HG02981 (cell line): ENCODE data around the gene RGL4.
"Not testable (repeated sequence)": the region's sequence is repeated elsewhere in the genome, so short reads cannot be mapped to it uniquely, and the experiment has no call there.

Experiments
- ATAC-seq: cut with Tn5 transposase; IDR thresholded peaks from one replicate; pipeline ENCODE4 v1.9.1; 2021; ENCODE audit warnings: mild to moderate bottlenecking, moderate library complexity; ENCODE audit not compliant: unreplicated experiment

Gene RGL4, protein sequence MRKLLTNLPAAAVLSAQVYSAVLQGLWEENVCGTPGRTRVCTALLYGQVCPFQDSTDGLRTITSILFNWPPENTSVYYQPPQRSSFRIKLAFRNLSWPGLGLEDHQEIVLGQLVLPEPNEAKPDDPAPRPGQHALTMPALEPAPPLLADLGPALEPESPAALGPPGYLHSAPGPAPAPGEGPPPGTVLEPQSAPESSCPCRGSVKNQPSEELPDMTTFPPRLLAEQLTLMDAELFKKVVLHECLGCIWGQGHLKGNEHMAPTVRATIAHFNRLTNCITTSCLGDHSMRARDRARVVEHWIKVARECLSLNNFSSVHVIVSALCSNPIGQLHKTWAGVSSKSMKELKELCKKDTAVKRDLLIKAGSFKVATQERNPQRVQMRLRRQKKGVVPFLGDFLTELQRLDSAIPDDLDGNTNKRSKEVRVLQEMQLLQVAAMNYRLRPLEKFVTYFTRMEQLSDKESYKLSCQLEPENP

GRCh38 chr22:23690713-23691112 is at the start of gene RGL4:
TSS of gene RGL4 (plus strand) at chr22:23691013. CDS start at chr22:23692031, 1,018 bp downstream.
- no peak for ATAC-seq

- not testable (repeated sequence) for ATAC-seq
Observed at GRCh38 chr22:23646526-23646925, 44.3 kb upstream of the RGL4 start.

DNA sequence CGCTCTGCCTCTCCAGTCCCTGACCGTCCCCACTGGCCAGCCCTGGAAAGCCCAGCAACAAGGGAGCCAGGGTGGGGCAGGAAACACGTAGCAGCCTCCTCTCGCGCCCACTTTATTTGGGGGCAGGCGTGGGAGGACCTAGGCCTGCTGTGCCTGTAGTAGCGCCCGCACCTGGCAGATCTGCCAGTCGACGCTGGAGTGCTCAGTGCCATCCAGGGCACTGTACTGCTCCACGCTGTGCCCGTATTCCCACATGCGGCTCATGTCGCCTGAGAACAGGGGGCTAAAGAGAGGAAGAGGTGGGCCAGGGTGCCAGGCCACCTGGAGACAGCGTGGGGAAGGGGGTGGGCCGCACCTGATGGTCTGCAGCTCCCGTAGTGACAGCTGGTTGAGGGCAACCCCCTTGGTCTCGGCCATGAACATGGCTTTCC is 41.7 kb upstream of the RGL4 start:
- ATAC-seq, result no peak

GRCh38 chr22:23651676-23652075 is 39.1 kb upstream of the RGL4 start:
- no peak for ATAC-seq

DNA sequence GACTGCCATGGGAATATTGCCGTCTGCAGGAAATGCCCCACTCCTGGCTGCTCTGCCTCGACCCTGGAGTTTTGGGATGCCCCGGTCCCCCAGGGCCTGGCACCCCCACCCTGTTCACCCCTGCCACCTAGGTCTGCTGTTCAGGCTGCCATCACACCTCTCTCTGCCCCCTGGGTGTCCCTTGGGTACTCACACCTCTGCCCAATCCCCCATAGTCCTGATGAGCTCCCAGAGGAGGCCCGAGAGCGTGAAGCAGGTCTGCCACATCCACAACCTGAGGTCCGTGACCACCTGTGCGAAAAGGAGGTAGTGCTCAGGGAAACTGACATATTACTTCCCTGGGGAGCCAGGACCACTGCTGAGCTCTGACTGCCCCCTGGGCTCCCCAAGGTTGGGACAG is 38.5 kb upstream of the RGL4 start:
- ATAC-seq, result no peak

GRCh38 chr22:23652711-23653110 is 38.1 kb upstream of the RGL4 start:
- ATAC-seq, result no peak

- no peak for ATAC-seq
Observed at GRCh38 chr22:23655891-23656475, 34.8 kb upstream of the RGL4 start.

DNA sequence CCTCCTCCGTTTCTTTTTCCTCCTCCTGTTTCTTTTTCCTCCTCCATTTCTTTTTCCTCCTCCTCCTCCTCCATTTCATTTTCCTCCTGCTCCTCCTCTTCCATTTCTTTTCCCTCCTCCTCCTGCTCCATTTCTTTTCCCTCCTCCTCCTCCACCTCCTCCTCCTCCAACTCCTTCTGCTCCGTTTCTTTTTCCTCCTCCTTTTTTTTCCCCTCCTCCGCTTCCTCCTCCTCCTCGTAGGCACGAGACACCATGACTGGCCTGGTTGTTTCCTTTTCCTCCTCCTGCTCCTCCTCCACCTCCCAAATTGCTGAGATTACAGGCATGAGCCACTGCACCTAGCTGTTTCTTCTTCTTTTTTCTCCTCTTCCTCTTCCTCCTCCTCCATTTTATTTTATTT is 33.1 kb upstream of the RGL4 start:
- no peak for ATAC-seq

DNA sequence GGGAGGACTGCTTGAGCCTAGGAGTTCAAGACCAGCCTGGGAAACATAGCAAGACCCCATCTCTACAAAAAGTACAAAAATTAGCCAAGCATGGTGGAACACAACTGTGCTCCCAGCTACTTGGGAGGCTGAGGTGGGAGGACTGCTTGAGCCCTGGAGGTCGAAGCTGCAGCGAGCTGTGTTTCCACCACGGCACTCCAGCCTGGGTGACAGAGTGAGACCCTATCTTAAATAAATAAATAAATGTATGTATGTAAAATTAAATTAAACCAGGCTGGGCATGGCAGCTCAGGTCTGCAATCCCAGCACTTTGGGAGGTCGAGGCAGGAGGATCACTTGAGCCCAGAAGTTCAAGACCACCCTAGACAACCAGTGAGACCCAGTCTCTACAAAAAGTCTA is 30.4 kb upstream of the RGL4 start:
- not testable (repeated sequence) for ATAC-seq

GRCh38 chr22:23670378-23671295 is 20.2 kb upstream of the RGL4 start:
- no peak for ATAC-seq

- ATAC-seq, result not testable (repeated sequence)
Observed at GRCh38 chr22:23671387-23671786, 19.4 kb upstream of the RGL4 start.

GRCh38 chr22:23672307-23673049 is 18.3 kb upstream of the RGL4 start:
- not testable (repeated sequence) for ATAC-seq

DNA sequence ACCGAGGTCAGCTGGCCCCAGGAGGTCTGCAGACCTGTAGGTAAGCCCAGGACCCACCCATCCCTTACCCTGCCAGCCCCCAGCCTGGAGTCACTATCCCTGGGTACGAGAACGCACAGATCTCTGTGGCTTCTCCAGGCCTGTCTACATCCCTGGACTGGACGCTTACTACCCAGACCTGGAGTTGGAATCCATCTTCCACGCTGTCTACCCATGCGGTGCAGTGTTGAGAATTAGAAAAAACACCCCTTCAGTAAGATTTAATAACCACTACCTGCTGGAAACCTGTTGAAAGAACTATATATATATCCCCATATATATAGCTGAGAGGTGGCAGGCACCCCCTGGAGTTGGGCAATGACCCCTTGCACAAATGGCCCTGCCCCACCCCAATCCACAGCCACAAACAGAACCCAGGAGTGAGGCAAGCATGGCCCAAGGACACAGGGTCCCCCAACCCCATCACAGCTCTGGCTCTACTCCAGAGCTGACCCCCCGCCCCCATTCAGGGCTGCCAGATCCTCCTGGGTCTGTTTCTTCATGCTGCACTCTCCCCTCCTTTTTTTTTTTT is 17.7 kb upstream of the RGL4 start:
- ATAC-seq, result no peak

GRCh38 chr22:23673826-23674690 is 16.8 kb upstream of the RGL4 start:
- ATAC-seq, result no peak

DNA sequence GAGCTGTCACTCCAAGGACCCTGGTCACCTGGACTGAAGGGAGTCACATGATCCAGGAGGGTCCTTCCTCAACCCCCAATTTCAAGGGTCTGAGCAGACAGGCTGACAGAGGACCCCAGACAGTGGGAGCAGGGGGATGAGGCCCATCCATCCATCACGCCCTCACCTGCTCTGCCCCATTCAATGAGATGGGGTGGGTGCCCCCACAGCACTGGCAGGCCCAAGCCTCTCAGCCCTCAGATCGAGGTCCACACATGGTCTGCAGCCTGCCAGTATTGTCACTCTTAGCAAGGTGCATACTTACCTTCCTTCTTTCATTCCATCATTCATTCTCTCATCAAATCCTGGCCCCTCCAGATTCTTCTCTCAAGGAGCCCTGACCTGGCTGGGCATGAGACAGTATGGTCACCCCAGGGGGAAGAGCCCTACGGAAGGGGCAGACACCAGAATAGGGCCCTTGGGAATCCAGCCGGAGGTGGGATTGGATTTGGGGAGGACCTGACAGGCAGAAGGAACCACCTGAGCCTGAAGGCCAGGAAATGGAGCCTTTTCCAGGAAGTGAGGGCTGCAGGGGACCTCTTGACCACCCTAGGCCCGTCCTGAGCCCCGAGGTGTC is 15.8 kb upstream of the RGL4 start:
- not testable (repeated sequence) for ATAC-seq

DNA sequence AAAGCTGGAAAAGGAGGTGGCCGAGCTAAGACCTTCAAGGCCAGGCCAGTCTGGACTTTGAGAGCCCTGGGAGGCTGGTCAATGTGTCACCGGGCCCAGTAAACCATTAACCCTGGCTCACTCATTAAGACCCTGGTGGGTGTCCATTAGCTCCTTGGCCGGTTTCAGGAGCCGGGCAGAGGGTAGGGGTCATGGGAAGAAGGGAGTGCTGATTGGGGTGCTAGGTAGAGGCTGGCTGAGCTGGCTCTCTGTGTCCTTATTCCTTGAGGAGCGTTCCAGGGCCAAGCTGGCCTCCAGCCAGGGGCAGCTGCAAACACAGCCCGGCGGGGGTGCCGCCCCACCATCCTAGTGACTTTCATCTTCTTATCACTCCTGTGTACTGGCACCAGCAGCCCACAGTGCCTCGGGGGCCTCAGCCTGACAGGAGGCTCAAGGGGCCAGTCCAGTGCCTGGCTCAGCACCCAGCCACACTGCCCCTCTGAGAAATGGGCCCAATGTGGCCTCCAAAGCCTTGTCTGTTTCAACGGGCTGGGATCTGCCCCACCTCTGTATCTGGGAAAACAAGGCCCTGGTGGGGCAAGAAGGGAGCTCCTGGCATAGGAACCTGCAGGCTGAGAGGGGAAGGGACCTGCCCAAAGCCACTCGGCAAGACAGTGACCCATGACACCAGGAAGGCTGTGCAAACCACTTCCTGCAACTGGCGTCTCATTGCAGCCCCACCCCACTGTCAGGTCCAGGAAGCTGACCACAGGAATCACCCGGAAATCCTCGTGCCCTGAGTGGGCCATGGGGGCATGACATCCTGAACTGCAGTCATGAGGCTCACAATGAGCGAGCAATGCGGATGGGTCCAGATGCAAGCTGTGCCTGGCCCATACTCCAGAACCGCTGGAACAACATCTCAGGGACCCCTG is 15.1 kb upstream of the RGL4 start:
- no peak for ATAC-seq

DNA sequence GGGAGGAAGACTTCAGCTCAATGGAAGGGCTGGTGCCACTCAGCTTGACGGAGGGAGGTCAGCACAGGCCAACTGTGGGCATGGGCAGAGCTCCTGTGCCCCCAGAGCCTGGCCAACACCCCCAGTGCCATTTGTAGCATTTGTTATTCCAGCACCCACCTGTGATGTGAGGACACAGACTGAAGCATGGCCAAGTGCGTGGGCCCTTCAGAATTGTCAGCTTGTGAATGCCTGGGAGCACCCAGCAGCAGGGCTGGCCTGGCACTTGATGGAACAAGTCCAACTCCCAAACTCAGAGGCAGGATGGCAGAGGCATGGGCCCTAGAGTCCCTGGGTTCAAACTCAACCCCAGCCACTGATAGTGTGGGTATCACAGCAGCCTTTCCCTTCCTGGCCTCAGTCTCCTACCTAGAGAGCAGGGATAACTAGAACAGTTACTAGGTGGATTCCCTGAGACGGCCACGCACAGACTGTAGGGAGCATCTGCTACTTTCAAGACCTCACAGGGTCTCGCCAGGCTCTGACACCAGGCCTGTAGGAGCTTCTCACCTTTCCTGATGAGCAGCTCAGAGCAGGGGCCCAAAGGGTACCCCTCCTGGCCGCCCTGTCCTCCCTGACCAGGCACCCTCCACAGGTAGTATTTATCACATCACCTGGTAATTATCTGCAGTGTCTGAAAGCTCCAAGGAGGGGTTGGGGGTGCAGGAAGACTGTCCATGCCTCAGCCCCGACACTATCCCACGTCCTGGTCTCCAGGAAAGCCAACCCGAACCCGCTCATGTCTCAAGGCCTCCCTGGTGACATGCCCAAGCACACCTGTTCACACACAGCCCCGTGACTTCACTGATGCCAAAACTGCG is 13.7 kb upstream of the RGL4 start:
- ATAC-seq, result not testable (repeated sequence)
